Gastrocnemius medialis (tissue), 4 donors: ENCODE results near the gene CRISP2. TPM values are rescaled to one million over a fixed set of nuclear protein-coding genes. Genes with fewer than 3 reads are reported as not detected.

Experiments used
- ATAC-seq, 2 donors: fragments of 150-250 bp; one replicate each; pipeline ENCODE4 v1.9.1; 2016
- DNase-seq, 2 donors: peaks; one replicate each; pipeline ENCODE4 v3.0.0-alpha.2; 2019
- H3K27ac ChIP-seq, 4 donors: fragments of 200-600 bp; sonication (generic); 1 replicate in 1 of 4; 2 replicates in 3 of 4; pipeline ENCODE4 v1.5.1; 2016 to 2018; ENCODE audit warnings: mild to moderate bottlenecking in 2 of 4, moderate library complexity in 1 of 4
- H3K27me3 ChIP-seq, 3 donors: fragments of 200-600 bp; sonication (generic) in 2 of 3; 1 replicate in 1 of 3; 2 replicates in 2 of 3; pipeline versions ENCODE4 v1.5.1 to v1.6.0; 2016 to 2019; ENCODE audit warnings: mild to moderate bottlenecking in 1 of 3, moderate library complexity in 1 of 3
- H3K36me3 ChIP-seq, 2 donors: fragments of 200-600 bp; sonication (generic) in 1 of 2; one replicate each; pipeline ENCODE4 v1.5.1; 2017 to 2018
- H3K4me1 ChIP-seq, 2 donors: fragments of 200-600 bp; sonication (generic) in 1 of 2; one replicate each; pipeline ENCODE4 v1.5.1; 2016 to 2017; ENCODE audit warnings: mild to moderate bottlenecking in 2 of 2
- H3K4me3 ChIP-seq, 4 donors: fragments of 200-600 bp; sonication (generic) in 3 of 4; 1 replicate in 1 of 4; 2 replicates in 3 of 4; pipeline ENCODE4 v1.5.1; 2016 to 2019; ENCODE audit warnings: mild to moderate bottlenecking in 2 of 4
- H3K9me3 ChIP-seq, 3 donors: fragments of 200-600 bp; sonication (generic) in 2 of 3; 1 replicate in 1 of 3; 2 replicates in 2 of 3; pipeline ENCODE4 v1.5.1; 2016 to 2019
- CTCF ChIP-seq, 5 experiments: fragments of 450-650 bp in 3 of 5; fragments of 200-600 bp in 2 of 5; sonication (generic) in 2 of 5; IDR thresholded peaks in 4 of 5; conservative IDR thresholded peaks in 1 of 5; 1 replicate in 4 of 5; 2 replicates in 1 of 5; pipeline ENCODE4 v1.5.1; 2016 to 2019; ENCODE audit warnings: antibody characterized with exemption in 5 of 5, mild to moderate bottlenecking in 3 of 5, moderate library complexity in 3 of 5
- POLR2A ChIP-seq, 2 donors: fragments of 450-650 bp; IDR thresholded peaks; one replicate each; pipeline ENCODE4 v1.6.1; 2017; ENCODE audit warnings: antibody characterized with exemption in 2 of 2, mild to moderate bottlenecking in 2 of 2, moderate library complexity in 2 of 2
- in situ Hi-C, 4 donors: fragments of 200-750 bp; cut with MboI; loops; one replicate each; pipeline versions ENCODE4 v1.15.0 to v1.8.0; 2017; ENCODE audit warnings: low sequenced_read_pairs in 4 of 4
- intact Hi-C: fragments of 100-400 bp; cut with DNase I; formaldehyde crosslinking; loops from one replicate; pipeline ENCODE4 v1.15.1; 2023; ENCODE audit warnings: low total_unique reads
- total RNA-seq, 4 donors: library from RNA; depleted of rRNA; stranded (reverse); fragments of >200 nt; gene quantifications; one replicate each; pipeline versions ENCODE4 v1.1.0 to v1.2.3, GENCODE V29; 2016

The CRISP2 gene
- total RNA-seq, 4 donors from 2014 or later = not detected

DNA sequence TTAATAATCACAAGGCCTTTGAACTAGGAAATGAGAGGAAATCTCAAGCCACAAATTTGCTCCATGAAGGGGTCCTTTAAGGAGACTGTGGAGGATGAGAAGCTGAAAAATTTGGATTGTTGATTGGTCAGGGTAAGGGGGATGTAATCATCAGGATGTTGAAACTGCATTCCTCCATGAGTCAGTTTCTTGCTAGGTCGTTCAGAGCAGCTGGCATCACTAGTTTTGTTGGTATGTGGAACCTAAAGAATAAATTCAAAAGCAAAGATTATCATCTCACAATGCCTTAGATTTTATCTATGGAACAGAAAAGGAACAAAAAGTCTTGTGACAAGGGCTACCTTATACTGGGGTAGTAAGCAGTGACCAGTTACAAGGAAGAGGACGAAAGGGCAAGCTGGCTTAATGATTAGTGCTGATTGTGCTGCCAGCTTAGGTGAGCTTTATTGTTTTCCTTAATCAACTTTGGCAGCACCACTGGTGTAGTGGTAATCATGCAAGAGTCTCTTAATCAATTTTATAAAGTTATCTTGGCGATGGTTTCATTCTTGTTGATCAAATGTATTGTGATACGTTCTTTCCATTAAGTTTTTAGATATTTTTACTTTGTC, 36.6 kb downstream of the CRISP2 start:
- no peak overlapping the region for H3K27ac ChIP-seq
- in situ Hi-C loops = no loop called here
- H3K36me3 ChIP-seq = no peaks in the 10 kb centered on the region
- H3K9me3 ChIP-seq = no peaks in the 10 kb centered on the region
- no peak for TF ChIP-seq CTCF (IDR thresholded peaks at IDR 0.05 in 4 of 5, conservative IDR thresholded peaks at IDR 0.05 in 1 of 5)
- TF ChIP-seq POLR2A (IDR thresholded peaks at IDR 0.05) = no peak
- no peak for DNase-seq
- intact Hi-C loops = no loop called here
- no peak overlapping the region for H3K4me3 ChIP-seq
- H3K27me3 ChIP-seq = no peaks in the 10 kb centered on the region
- no peaks in the 10 kb centered on the region for H3K4me1 ChIP-seq
- no peak for ATAC-seq

- no peak overlapping the region for H3K4me3 ChIP-seq
- no peaks in the 10 kb centered on the region for H3K9me3 ChIP-seq
- no peak for TF ChIP-seq POLR2A (IDR thresholded peaks at IDR 0.05)
- TF ChIP-seq CTCF (IDR thresholded peaks at IDR 0.05 in 4 of 5, conservative IDR thresholded peaks at IDR 0.05 in 1 of 5) = no peak
- ATAC-seq (no peak), DNase-seq (no peak)
- in situ Hi-C loops = no loop called here
- intact Hi-C loops = no loop called here
- no peaks in the 10 kb centered on the region for H3K4me1 ChIP-seq
- H3K27ac ChIP-seq = no peak overlapping the region
- H3K27me3 ChIP-seq = no peaks in the 10 kb centered on the region
- H3K36me3 ChIP-seq = no peaks in the 10 kb centered on the region
Observed at GRCh38 chr6:49675816-49676215, 37.5 kb downstream of the CRISP2 start.

GRCh38 chr6:49668083-49668511, 45.2 kb downstream of the CRISP2 start:
- intact Hi-C loops (no loop called here), in situ Hi-C loops (no loop called here)
- H3K4me1 ChIP-seq = no peaks in the 10 kb centered on the region
- ATAC-seq (no peak), DNase-seq (no peak)
- H3K27ac ChIP-seq = no peak overlapping the region
- no peaks in the 10 kb centered on the region for H3K36me3 ChIP-seq
- no peaks in the 10 kb centered on the region for H3K27me3 ChIP-seq
- H3K4me3 ChIP-seq = no peak overlapping the region
- no peaks in the 10 kb centered on the region for H3K9me3 ChIP-seq
- TF ChIP-seq CTCF (IDR thresholded peaks at IDR 0.05 in 4 of 5, conservative IDR thresholded peaks at IDR 0.05 in 1 of 5) = no peak
- TF ChIP-seq POLR2A (IDR thresholded peaks at IDR 0.05) = no peak

GRCh38 chr6:49666930-49667757, 46.2 kb downstream of the CRISP2 start:
- no peaks in the 10 kb centered on the region for H3K27me3 ChIP-seq
- H3K9me3 ChIP-seq = no peaks in the 10 kb centered on the region
- ATAC-seq = no peak
- H3K4me3 ChIP-seq = no peak overlapping the region
- DNase-seq = no peak
- no peaks in the 10 kb centered on the region for H3K4me1 ChIP-seq
- in situ Hi-C loops (no loop called here), intact Hi-C loops (no loop called here)
- TF ChIP-seq POLR2A (IDR thresholded peaks at IDR 0.05) (no peak), CTCF (IDR thresholded peaks at IDR 0.05 in 4 of 5, conservative IDR thresholded peaks at IDR 0.05 in 1 of 5) (no peak)
- H3K27ac ChIP-seq = no peak overlapping the region
- no peaks in the 10 kb centered on the region for H3K36me3 ChIP-seq
